ENCODE data around the gene OR52E1.

The OR52E1 gene

GRCh38 chr11:5107285-5107684 lies 37.9 kb downstream of the OR52E1 start:
- in situ Hi-C loops (cut with HindIII; ENCODE audit: low sequenced_read_pairs), result no loop called here

DNA sequence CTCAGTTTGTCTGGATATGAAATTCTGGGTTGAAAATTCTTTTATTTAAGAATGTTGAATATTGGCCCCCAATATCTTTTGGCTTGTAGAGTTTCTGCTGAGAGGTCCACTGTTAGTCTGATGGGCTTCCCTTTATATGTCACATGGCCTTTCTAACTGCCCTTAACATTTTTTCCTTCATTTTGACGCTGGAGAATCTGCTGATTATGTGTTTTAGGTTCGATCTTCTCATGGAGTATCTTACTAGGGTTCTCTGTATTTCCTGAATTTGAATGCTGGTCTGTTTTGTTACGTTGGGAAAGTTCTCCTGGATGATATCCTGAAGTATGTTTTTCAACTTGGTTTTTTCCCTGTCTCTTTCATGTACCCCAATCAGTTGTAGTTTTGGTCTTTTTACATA lies 46.0 kb downstream of the OR52E1 start:
- in situ Hi-C loops (cut with HindIII; ENCODE audit: low sequenced_read_pairs), result no loop called here

DNA sequence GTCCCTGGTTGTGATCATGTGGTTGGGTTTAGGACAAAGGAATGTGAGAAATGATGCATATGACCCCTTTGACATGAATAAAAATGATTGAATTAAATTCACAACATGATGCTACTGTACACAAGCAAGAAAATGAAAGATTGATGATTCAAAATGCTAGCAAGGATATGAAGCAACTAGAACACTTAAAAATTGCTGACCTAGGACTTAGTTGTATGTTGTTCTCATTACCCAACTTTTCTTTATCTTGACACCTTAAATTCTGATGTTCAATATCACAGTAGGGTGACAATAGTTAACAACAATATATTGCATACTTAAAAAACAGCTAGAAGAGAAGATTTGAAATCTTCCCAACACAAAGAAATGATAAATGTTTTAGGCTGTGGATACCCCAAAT lies 48.2 kb downstream of the OR52E1 start:
- in situ Hi-C loops (cut with HindIII; ENCODE audit: low sequenced_read_pairs), result no loop called here

- in situ Hi-C loops (cut with HindIII; ENCODE audit: low sequenced_read_pairs), result no loop called here
Observed at GRCh38 chr11:5118893-5119292, 49.5 kb downstream of the OR52E1 start.

Data from DLD1 (cell line).